Measurements from ENCODE around the gene AUTS2.

The AUTS2 gene

GRCh38 chr7:69780379-69780778 is 182.1 kb downstream of the AUTS2 start (continued):
- TF ChIP-seq ZNF280D (tag by site-specific recombination; IDR thresholded peaks at IDR 0.05) (no peak), ZNF354C (tag by site-specific recombination; IDR thresholded peaks at IDR 0.05; ENCODE audit: borderline replicate concordance, low read depth) (no peak), ZNF274 (IDR thresholded peaks at IDR 0.05; ENCODE audit: low read length) (no peak), ZNF274 (tag by site-specific recombination; IDR thresholded peaks at IDR 0.05; ENCODE audit: borderline replicate concordance) (no peak), ZNF211 (tag by site-specific recombination; IDR thresholded peaks at IDR 0.05; ENCODE audit: low read depth) (no peak), GLIS1 (tag by site-specific recombination; IDR thresholded peaks at IDR 0.05) (peak; percentile 58), ZNF560 (tag by site-specific recombination; IDR thresholded peaks at IDR 0.05; ENCODE audit: borderline replicate concordance) (no peak), OVOL3 (tag by site-specific recombination; IDR thresholded peaks at IDR 0.05) (no peak)

GRCh38 chr7:69781412-69781846 is 183.2 kb downstream of the AUTS2 start:
- Histone ChIP-seq H3K4me3 (ENCODE audit: low read depth, low read length) (no peak overlapping the region), H3K4me1 (ENCODE audit: control insufficient read depth, insufficient read depth, low read length) (peaks cover 31% of the 10 kb centered on the region), H3K9me3 (ENCODE audit: control insufficient read depth, insufficient read depth, low read depth, low read length) (no peaks in the 10 kb centered on the region), H3K36me3 (ENCODE audit: control insufficient read depth in 2 of 2, insufficient read depth in 1 of 2, low read length in 2 of 2) (no peaks in the 10 kb centered on the region), H3K27ac (ENCODE audit: extremely low read depth, low read depth, low read length) (peak overlapping the region; percentile 80)
- ChIA-PET CTCF (interaction anchor here (0.6 to 1.1 kb wide), 4 partner anchors 18 to 707 kb away, joined by 3 to 5 read pairs (median 4); no protein-coding TSS in a partner anchor), POLR2A (interaction anchor here (0.9 to 2.3 kb wide), 2 partner anchors 181 to 311 kb away, joined by 4 to 7 read pairs; no protein-coding TSS in a partner anchor)
- TF ChIP-seq ZNF549 (tag by site-specific recombination; IDR thresholded peaks at IDR 0.05), result no peak
- peak; percentile 79; the same call in 1 of the 2 replicates for TF ChIP-seq GLI2 (tag by site-specific recombination; IDR thresholded peaks at IDR 0.05; ENCODE audit: borderline replicate concordance, low read depth)
- TF ChIP-seq ZBTB8A (tag by site-specific recombination; IDR thresholded peaks at IDR 0.05), result peak; percentile 36
- TF ChIP-seq KLF8 (tag by site-specific recombination; IDR thresholded peaks at IDR 0.05), result 0 out of 2 replicates have a peak, but pooled peaks have one; percentile 50
- TF ChIP-seq ZFHX2 (tag by site-specific recombination; conservative IDR thresholded peaks at IDR 0.05), result peak; percentile 53
- no peak for TF ChIP-seq ZNF324 (tag by site-specific recombination; IDR thresholded peaks at IDR 0.05)
- TF ChIP-seq KLF9 (tag by site-specific recombination; IDR thresholded peaks at IDR 0.05; ENCODE audit: low read depth), result no peak
- TF ChIP-seq ZNF10 (tag by site-specific recombination; IDR thresholded peaks at IDR 0.05), result 0 out of 2 replicates have a peak, but pooled peaks have one; percentile 51
- no peak for TF ChIP-seq ZNF223 (tag by site-specific recombination; IDR thresholded peaks at IDR 0.05)
- TF ChIP-seq ZNF26 (tag by site-specific recombination; IDR thresholded peaks at IDR 0.05), result no peak
- no peak for TF ChIP-seq ZBTB6 (tag by site-specific recombination; IDR thresholded peaks at IDR 0.05)
- TF ChIP-seq ZNF660 (tag by site-specific recombination; IDR thresholded peaks at IDR 0.05), result no peak
- no peak for TF ChIP-seq ZNF544 (tag by site-specific recombination; IDR thresholded peaks at IDR 0.05)
- TF ChIP-seq SP2 (tag by site-specific recombination; IDR thresholded peaks at IDR 0.05), result no peak
- peak; percentile 94 for TF ChIP-seq FEZF1 (tag by site-specific recombination; IDR thresholded peaks at IDR 0.05)
- peak; percentile 81 for TF ChIP-seq ZSCAN30 (tag by site-specific recombination; IDR thresholded peaks at IDR 0.05)
- TF ChIP-seq ZNF518A (tag by site-specific recombination; conservative IDR thresholded peaks at IDR 0.05; ENCODE audit: low read depth), result no peak
- TF ChIP-seq ZNF221 (tag by site-specific recombination; IDR thresholded peaks at IDR 0.05; ENCODE audit: borderline replicate concordance), result no peak
- TF ChIP-seq ZSCAN16 (tag by site-specific recombination; IDR thresholded peaks at IDR 0.05), result no peak
- peak; percentile 42; the same call in 1 of the 2 replicates for TF ChIP-seq ZIC2 (tag by site-specific recombination; IDR thresholded peaks at IDR 0.05)
